ENCODE results near the gene IL1RL1. TPM values are rescaled to one million over a fixed set of nuclear protein-coding genes. Genes with fewer than 3 reads are reported as not detected.

The IL1RL1 gene
- total RNA-seq, 1 experiment from 2014 or later: 10.0 TPM

GRCh38 chr2:102271844-102272243, 39.5 kb upstream of the IL1RL1 start:
- peaks cover 17% of the 10 kb centered on the region for H3K9me3 Mint-ChIP-seq (ENCODE audit: unreplicated experiment)
- no peak for TF ChIP-seq CTCF (IDR thresholded peaks at IDR 0.05; ENCODE audit: unreplicated experiment)
- CTCF ChIA-PET: interaction anchor here (0.6 to 0.9 kb wide), 3 partner anchors 15 to 171 kb away, joined by 3 to 4 read pairs (median 3); no protein-coding TSS in a partner anchor
- H3K36me3 Mint-ChIP-seq (ENCODE audit: insufficient read depth, unreplicated experiment): no peaks in the 10 kb centered on the region
- intact Hi-C loops (cut with micrococcal nuclease): no loop called here
- H3K4me1 Mint-ChIP-seq (ENCODE audit: insufficient read depth, unreplicated experiment): peaks cover 5% of the 10 kb centered on the region
- H3K27me3 Mint-ChIP-seq (ENCODE audit: insufficient read depth, unreplicated experiment): no peaks in the 10 kb centered on the region
- H3K4me3 Mint-ChIP-seq (ENCODE audit: unreplicated experiment): no peak overlapping the region
- no peak for DNase-seq (ENCODE audit: unreplicated experiment)
- BruUV-seq (replicated peaks): no TSS peak
- no peak overlapping the region for H3K27ac Mint-ChIP-seq (ENCODE audit: low read depth, unreplicated experiment)
- POLR2A ChIA-PET: interaction anchor here (1.1 kb wide), 1 partner anchor 154 kb away, joined by 3 read pairs; no protein-coding TSS in a partner anchor

- CTCF ChIA-PET: interaction anchor here (0.6 kb wide), 2 partner anchors 18 to 170 kb away, joined by 3 read pairs; no protein-coding TSS in a partner anchor
- no peak for TF ChIP-seq CTCF (IDR thresholded peaks at IDR 0.05; ENCODE audit: unreplicated experiment)
- no peaks in the 10 kb centered on the region for H3K36me3 Mint-ChIP-seq (ENCODE audit: insufficient read depth, unreplicated experiment)
- H3K27ac Mint-ChIP-seq (ENCODE audit: low read depth, unreplicated experiment): no peak overlapping the region
- H3K9me3 Mint-ChIP-seq (ENCODE audit: unreplicated experiment): peaks cover 17% of the 10 kb centered on the region
- no TSS peak for BruUV-seq (replicated peaks)
- DNase-seq (ENCODE audit: unreplicated experiment): peak; percentile 54
- H3K4me3 Mint-ChIP-seq (ENCODE audit: unreplicated experiment): no peak overlapping the region
- intact Hi-C loops (cut with micrococcal nuclease): no loop called here
- peaks cover 5% of the 10 kb centered on the region for H3K4me1 Mint-ChIP-seq (ENCODE audit: insufficient read depth, unreplicated experiment)
- POLR2A ChIA-PET: interaction anchor here (0.7 to 1.1 kb wide), 2 partner anchors 21 to 26 kb away, joined by 3 read pairs; no protein-coding TSS in a partner anchor
- H3K27me3 Mint-ChIP-seq (ENCODE audit: insufficient read depth, unreplicated experiment): no peaks in the 10 kb centered on the region
Measured at GRCh38 chr2:102273619-102274211, 37.6 kb upstream of the IL1RL1 start.

GRCh38 chr2:102276549-102277201, 34.7 kb upstream of the IL1RL1 start:
- intact Hi-C loops (cut with micrococcal nuclease): no loop called here
- ChIA-PET POLR2A (interaction anchor here (0.7 kb wide), 1 partner anchor 18 kb away, joined by 3 read pairs; no protein-coding TSS in a partner anchor), CTCF (interaction anchor here (0.7 to 1.3 kb wide), 4 partner anchors 9 to 378 kb away, joined by 3 to 4 read pairs (median 4); no protein-coding TSS in a partner anchor)
- Mint-ChIP-seq H3K27me3 (ENCODE audit: insufficient read depth, unreplicated experiment) (no peaks in the 10 kb centered on the region), H3K9me3 (ENCODE audit: unreplicated experiment) (peaks cover 9% of the 10 kb centered on the region), H3K36me3 (ENCODE audit: insufficient read depth, unreplicated experiment) (no peaks in the 10 kb centered on the region), H3K27ac (ENCODE audit: low read depth, unreplicated experiment) (no peak overlapping the region), H3K4me1 (ENCODE audit: insufficient read depth, unreplicated experiment) (peaks cover 5% of the 10 kb centered on the region), H3K4me3 (ENCODE audit: unreplicated experiment) (no peak overlapping the region)
- no peak for DNase-seq (ENCODE audit: unreplicated experiment)
- TF ChIP-seq CTCF (IDR thresholded peaks at IDR 0.05; ENCODE audit: unreplicated experiment): no peak
- no TSS peak for BruUV-seq (replicated peaks)

- Mint-ChIP-seq H3K4me3 (ENCODE audit: unreplicated experiment) (no peak overlapping the region), H3K27me3 (ENCODE audit: insufficient read depth, unreplicated experiment) (no peaks in the 10 kb centered on the region), H3K4me1 (ENCODE audit: insufficient read depth, unreplicated experiment) (no peaks in the 10 kb centered on the region), H3K27ac (ENCODE audit: low read depth, unreplicated experiment) (no peak overlapping the region), H3K9me3 (ENCODE audit: unreplicated experiment) (peaks cover 9% of the 10 kb centered on the region), H3K36me3 (ENCODE audit: insufficient read depth, unreplicated experiment) (no peaks in the 10 kb centered on the region)
- ChIA-PET CTCF (interaction anchor here (0.7 to 1.3 kb wide), 3 partner anchors 8 to 379 kb away, joined by 3 to 4 read pairs (median 4); no protein-coding TSS in a partner anchor), POLR2A (interaction anchor here (0.7 kb wide), 1 partner anchor 18 kb away, joined by 3 read pairs; no protein-coding TSS in a partner anchor)
- BruUV-seq (replicated peaks): no TSS peak
- DNase-seq (ENCODE audit: unreplicated experiment): no peak
- TF ChIP-seq CTCF (IDR thresholded peaks at IDR 0.05; ENCODE audit: unreplicated experiment): no peak
- intact Hi-C loops (cut with micrococcal nuclease): no loop called here
Measured at GRCh38 chr2:102277202-102277700, 34.1 kb upstream of the IL1RL1 start.

Data from MCF 10A (cell line).